Lower leg skin (tissue), 3 donors: Measurements from ENCODE around the gene IL2RG.

Experiments used
- CTCF ChIP-seq, 3 donors: fragments of 450-650 bp; IDR thresholded peaks; one replicate each; pipeline ENCODE4 v1.5.1; 2016; ENCODE audit warnings: antibody characterized with exemption in 3 of 3, mild to moderate bottlenecking in 3 of 3, moderate library complexity in 2 of 3
- POLR2A ChIP-seq, 2 donors: fragments of 450-650 bp; IDR thresholded peaks; one replicate each; pipeline ENCODE4 v1.6.1; 2016 to 2017; ENCODE audit warnings: antibody characterized with exemption in 2 of 2, mild to moderate bottlenecking in 1 of 2, moderate library complexity in 1 of 2

GRCh38 chrX:71159335-71159734, 48.0 kb upstream of the IL2RG start:
- no peak for TF ChIP-seq CTCF (IDR thresholded peaks at IDR 0.05)
- no peak for TF ChIP-seq POLR2A (IDR thresholded peaks at IDR 0.05)
